ENCODE results near the gene ABHD11.

DNA sequence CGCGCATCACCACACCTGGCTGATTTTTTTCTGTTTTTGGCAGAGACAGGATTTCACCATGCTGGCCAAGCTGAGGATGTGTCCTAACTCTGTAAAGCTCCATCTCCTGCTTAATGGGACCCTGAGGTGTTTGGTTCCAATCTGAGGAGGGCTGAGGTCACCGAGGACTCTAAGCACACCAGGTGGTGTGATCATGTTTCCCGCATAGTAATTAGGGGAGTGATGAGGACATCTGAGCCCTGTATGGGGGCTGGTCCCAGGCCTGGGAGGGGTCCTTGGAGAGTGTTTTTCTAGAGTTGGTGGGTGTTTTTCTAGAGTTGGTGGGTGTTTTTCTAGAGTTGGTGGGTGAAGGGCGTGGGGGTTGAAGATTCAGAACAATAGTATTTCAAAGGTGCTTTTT is 3.0 kb upstream of the ABHD11 start:
- TF ChIP-seq, protein P1, sequence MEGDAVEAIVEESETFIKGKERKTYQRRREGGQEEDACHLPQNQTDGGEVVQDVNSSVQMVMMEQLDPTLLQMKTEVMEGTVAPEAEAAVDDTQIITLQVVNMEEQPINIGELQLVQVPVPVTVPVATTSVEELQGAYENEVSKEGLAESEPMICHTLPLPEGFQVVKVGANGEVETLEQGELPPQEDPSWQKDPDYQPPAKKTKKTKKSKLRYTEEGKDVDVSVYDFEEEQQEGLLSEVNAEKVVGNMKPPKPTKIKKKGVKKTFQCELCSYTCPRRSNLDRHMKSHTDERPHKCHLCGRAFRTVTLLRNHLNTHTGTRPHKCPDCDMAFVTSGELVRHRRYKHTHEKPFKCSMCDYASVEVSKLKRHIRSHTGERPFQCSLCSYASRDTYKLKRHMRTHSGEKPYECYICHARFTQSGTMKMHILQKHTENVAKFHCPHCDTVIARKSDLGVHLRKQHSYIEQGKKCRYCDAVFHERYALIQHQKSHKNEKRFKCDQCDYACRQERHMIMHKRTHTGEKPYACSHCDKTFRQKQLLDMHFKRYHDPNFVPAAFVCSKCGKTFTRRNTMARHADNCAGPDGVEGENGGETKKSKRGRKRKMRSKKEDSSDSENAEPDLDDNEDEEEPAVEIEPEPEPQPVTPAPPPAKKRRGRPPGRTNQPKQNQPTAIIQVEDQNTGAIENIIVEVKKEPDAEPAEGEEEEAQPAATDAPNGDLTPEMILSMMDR (conservative IDR thresholded peaks at IDR 0.05), result no peak
- TF ChIP-seq EZH2 (IDR thresholded peaks at IDR 0.05; ENCODE audit: low read depth), result no peak

Measured in PC-9 (cell line).